Lung (tissue), 12 donors: ENCODE data around the gene HSPB2. TPM values are rescaled to one million over a fixed set of nuclear protein-coding genes. Genes with fewer than 3 reads are reported as not detected.
A peak's percentile ranks its signal among the peaks of the same experiment; 100 is the strongest.

ENCODE experiments used
- ATAC-seq: fragments of 200-7000 bp; cut with Tn5 transposase; one replicate; pipeline ENCODE4 v1.9.1; 2020; ENCODE audit warnings: moderate number of reproducible peaks; ENCODE audit not compliant: insufficient read depth, low FRiP score
- DNase-seq, 3 donors: peaks; one replicate each; pipeline ENCODE4 v3.0.0-alpha.2; 2013 to 2017
- H3K27ac ChIP-seq, 2 donors: one replicate each; pipeline ENCODE4 v1.5.1; 2013; ENCODE audit warnings: mild to moderate bottlenecking in 2 of 2, moderate library complexity in 2 of 2, control low read depth in 1 of 2, inconsistent platforms in 1 of 2, low read depth in 1 of 2, low read length in 1 of 2
- H3K27me3 ChIP-seq, 3 donors: one replicate each; pipeline ENCODE4 v1.5.1; 2013; ENCODE audit warnings: low read length in 2 of 3; ENCODE audit not compliant: control insufficient read depth in 3 of 3, insufficient read depth in 3 of 3
- H3K36me3 ChIP-seq, 4 donors: one replicate each; pipeline ENCODE4 v1.5.1; 2013; ENCODE audit warnings: low read length in 4 of 4, mild to moderate bottlenecking in 1 of 4, moderate library complexity in 1 of 4; ENCODE audit not compliant: control insufficient read depth in 4 of 4, insufficient read depth in 4 of 4
- H3K4me1 ChIP-seq, 5 donors: one replicate each; pipeline ENCODE4 v1.5.1; 2013; ENCODE audit warnings: low read length in 5 of 5, mild to moderate bottlenecking in 2 of 5, moderate library complexity in 1 of 5; ENCODE audit not compliant: control insufficient read depth in 5 of 5, insufficient read depth in 5 of 5
- H3K4me3 ChIP-seq: one replicate; pipeline ENCODE4 v1.5.1; 2013; ENCODE audit warnings: mild to moderate bottlenecking, control low read depth, moderate library complexity
- H3K9ac ChIP-seq, 2 donors: one replicate each; pipeline ENCODE4 v1.5.1; 2013; ENCODE audit warnings: low read length in 2 of 2, control low read depth in 1 of 2; ENCODE audit not compliant: insufficient read depth in 1 of 2
- H3K9me3 ChIP-seq, 4 donors: one replicate each; pipeline ENCODE4 v1.5.1; 2013; ENCODE audit warnings: low read length in 3 of 4, mild to moderate bottlenecking in 1 of 4, moderate library complexity in 1 of 4; ENCODE audit not compliant: control insufficient read depth in 4 of 4, insufficient read depth in 3 of 4
- CTCF ChIP-seq: IDR thresholded peaks from 2 replicates; pipeline ENCODE4 v1.5.1; 2012; ENCODE audit warnings: mild to moderate bottlenecking; ENCODE audit errors: control extremely low read depth, extremely low read depth
- WGBS, 2 donors: extraction: QIAGEN DNeasy Blood & Tissue Kit; methylation state at CpG; one replicate each; pipeline ENCODE4 v1.1.7; 2013; 5-methylcytosine and 5-hydroxymethylcytosine counted together
- polyA plus RNA-seq, 2 donors: library from polyadenylated mRNA; stranded (reverse); fragments of 200-250 nt; gene quantifications; one replicate each; pipeline ENCODE4 v1.2.1, GENCODE V29; 2013
- total RNA-seq, 2 donors: library from RNA; depleted of rRNA in 1 of 2; stranded (reverse); fragments of >200 nt in 1 of 2; gene quantifications; one replicate each; pipeline ENCODE4 v1.2.1, GENCODE V29; 2014 to 2021
- donor health status: control.
- donor health status: control.
- donor health status: Bipolar disorder and iron deficiency.
- donor health status: healthy.
- donor health status: DM: yes; HTN: yes; CAD: no.

Gene HSPB2
- total and polyA plus RNA-seq, 4 donors = 0.65 to 5.4 (median 3.8) TPM

GRCh38 chr11:111954154-111954553 is 41.6 kb downstream of the HSPB2 start:
- ATAC-seq (no peak), DNase-seq (no peak)
- Histone ChIP-seq H3K27ac (no peak overlapping the region), H3K4me3 (no peak overlapping the region), H3K27me3 (no peaks in the 10 kb centered on the region), H3K4me1 (no peaks in the 10 kb centered on the region), H3K9me3 (no peaks in the 10 kb centered on the region), H3K36me3 (no peaks in the 10 kb centered on the region), H3K9ac (no peak overlapping the region)
- WGBS, 2 donors = 95 to 96% methylated on average over 4 of the region's 4 CpGs
- TF ChIP-seq CTCF = no peak

GRCh38 chr11:111957663-111958444 is 45.3 kb downstream of the HSPB2 start:
- no peak for TF ChIP-seq CTCF
- H3K9me3 ChIP-seq = no peaks in the 10 kb centered on the region
- peaks cover 0 to 1% (median 0%) of the 10 kb centered on the region in 5 donors for H3K4me1 ChIP-seq
- no peak for ATAC-seq
- no peaks in the 10 kb centered on the region for H3K36me3 ChIP-seq
- no peaks in the 10 kb centered on the region for H3K27me3 ChIP-seq
- H3K9ac ChIP-seq = no peak overlapping the region
- no peak for DNase-seq
- WGBS, 2 donors = 94 to 96% methylated on average over 12 of the region's 12 CpGs
- H3K4me3 ChIP-seq = no peak overlapping the region
- peak overlapping the region in 1 of 2 donors; percentile 51 for H3K27ac ChIP-seq

GRCh38 chr11:111960916-111961315 is 48.4 kb downstream of the HSPB2 start:
- Histone ChIP-seq H3K27me3 (no peaks in the 10 kb centered on the region), H3K36me3 (peaks cover 0 to 4% (median 0%) of the 10 kb centered on the region in 4 donors), H3K4me1 (peaks cover 0 to 1% (median 0%) of the 10 kb centered on the region in 5 donors), H3K9me3 (no peaks in the 10 kb centered on the region), H3K4me3 (no peak overlapping the region), H3K27ac (no peak overlapping the region), H3K9ac (no peak overlapping the region)
- no peak for DNase-seq
- no peak for TF ChIP-seq CTCF
- ATAC-seq = peak; percentile 60
- 79 to 82% methylated on average over 5 of the region's 5 CpGs for WGBS, 2 donors
